Endothelial cell of umbilical vein (primary cell): ENCODE data around the gene RPS27L. TPM values are rescaled to one million over a fixed set of nuclear protein-coding genes. Genes with fewer than 3 reads are reported as not detected.

ENCODE experiments used
- BruUV-seq: library from RNA; stranded (reverse); fragments of 400-500 nt; replicated peaks from 2 replicates; lab custom pipeline; 2021; lab: Mats Ljungman, UMichigan
- CTCF ChIA-PET: fragments of 300-600, 350-600 bp; sonication (Branson Sonifier 250); formaldehyde crosslinking; loops from one replicate; lab custom pipeline; 2021; ENCODE audit warnings: antibody characterized with exemption, inconsistent platforms; lab: Charles Lee
- POLR2A ChIA-PET: fragments of 300-600, 350-600 bp; sonication (Branson Sonifier 250); formaldehyde crosslinking; loops from one replicate; lab custom pipeline; 2021; ENCODE audit warnings: antibody characterized with exemption, inconsistent platforms; lab: Charles Lee
- DNase-seq: peaks from one replicate; pipeline ENCODE4 v3.0.0-alpha.2; 2011; ENCODE audit warnings: low read depth, low spot score
- FAIRE-seq: peaks from 2 replicates; lab custom pipeline; 2011; peaks lifted over from hg19 to GRCh38; lab: Jason Lieb, UNC
- H2AFZ ChIP-seq: 2 replicates; pipeline ENCODE4 v1.6.0; 2012; ENCODE audit warnings: low read depth, low read length, control low read depth, inconsistent platforms
- H3K27ac ChIP-seq: 2 replicates; pipeline ENCODE4 v1.5.1; 2011; ENCODE audit warnings: low read depth, mild to moderate bottlenecking, control low read depth, low read length, moderate library complexity; ENCODE audit not compliant: insufficient read depth
- H3K27me3 ChIP-seq, 2 experiments: 2 replicates each; pipeline versions ENCODE4 v1.6.0 to v1.6.1; 2011; ENCODE audit warnings: low read length in 2 of 2, mixed read lengths in 1 of 2; ENCODE audit not compliant: control insufficient read depth in 2 of 2, insufficient read depth in 2 of 2
- H3K36me3 ChIP-seq, 2 experiments: 2 replicates in 1 of 2; 3 replicates in 1 of 2; pipeline ENCODE4 v1.5.1; 2011; ENCODE audit warnings: low read length in 2 of 2, mild to moderate bottlenecking in 1 of 2, moderate library complexity in 1 of 2; ENCODE audit not compliant: control insufficient read depth in 2 of 2, insufficient read depth in 2 of 2; ENCODE audit errors: extremely low read depth in 1 of 2
- H3K4me1 ChIP-seq: 3 replicates; pipeline ENCODE4 v1.5.1; 2011; ENCODE audit warnings: mild to moderate bottlenecking, low read length; ENCODE audit not compliant: control insufficient read depth, insufficient read depth; ENCODE audit errors: extremely low read depth
- H3K4me2 ChIP-seq: 2 replicates; pipeline ENCODE4 v1.6.1; 2011; ENCODE audit warnings: low read length, control low read depth, mixed read lengths; ENCODE audit not compliant: insufficient read depth
- H3K4me3 ChIP-seq, 3 experiments: fragments of 200-600 bp in 1 of 3; sonication (generic), shearing (Covaris generic) in 1 of 3; replicated peaks in 1 of 3; 2 replicates each; pipeline ENCODE4 v1.5.1; 2011 to 2016; ENCODE audit warnings: control low read depth in 3 of 3, low read length in 3 of 3, mild to moderate bottlenecking in 2 of 3, inconsistent platforms in 1 of 3, low read depth in 1 of 3, moderate library complexity in 1 of 3; ENCODE audit not compliant: insufficient read depth in 1 of 3
- H3K79me2 ChIP-seq: 2 replicates; pipeline ENCODE4 v1.6.0; 2012; ENCODE audit warnings: low read length, inconsistent platforms; ENCODE audit not compliant: control insufficient read depth, insufficient read depth
- H3K9ac ChIP-seq: replicated peaks from 2 replicates; pipeline ENCODE3; 2011; ENCODE audit warnings: low read length, control low read depth; ENCODE audit not compliant: insufficient read depth; ENCODE audit errors: extremely low read depth
- H3K9me1 ChIP-seq: replicated peaks from 3 replicates; pipeline ENCODE4 v1.6.0; 2011; ENCODE audit warnings: mild to moderate bottlenecking, low read length; ENCODE audit not compliant: control insufficient read depth, insufficient read depth; ENCODE audit errors: extremely low read depth
- H3K9me3 ChIP-seq: replicated peaks from 2 replicates; pipeline ENCODE4 v1.5.1; 2012; ENCODE audit warnings: low read length, inconsistent platforms; ENCODE audit not compliant: control insufficient read depth, insufficient read depth
- H4K20me1 ChIP-seq: replicated peaks from 2 replicates; pipeline ENCODE3; 2011; ENCODE audit warnings: mild to moderate bottlenecking, low read length; ENCODE audit not compliant: control insufficient read depth, insufficient read depth; ENCODE audit errors: extremely low read depth
- CTCF ChIP-seq, 2 donors: IDR thresholded peaks; 1 replicate in 1 of 2; 2 replicates in 1 of 2; pipeline ENCODE4 v1.5.1; 2011; ENCODE audit warnings: low read length in 2 of 2, mild to moderate bottlenecking in 2 of 2, moderate library complexity in 2 of 2, control low read depth in 1 of 2, inconsistent platforms in 1 of 2, low read depth in 1 of 2; ENCODE audit not compliant: insufficient read depth in 1 of 2; ENCODE audit errors: extremely low read depth in 1 of 2
- EZH2 ChIP-seq: IDR thresholded peaks from 2 replicates; pipeline ENCODE4 v1.6.1; 2012; ENCODE audit warnings: borderline replicate concordance, low read depth, mild to moderate bottlenecking, moderate library complexity, low read length, inconsistent platforms; ENCODE audit not compliant: severe bottlenecking
- FOS ChIP-seq: IDR thresholded peaks from 2 replicates; pipeline ENCODE4 v1.6.1; 2011; ENCODE audit warnings: mild to moderate bottlenecking, low read length, moderate library complexity, borderline replicate concordance; ENCODE audit not compliant: insufficient read depth
- GATA2 ChIP-seq: IDR thresholded peaks from 2 replicates; pipeline ENCODE4 v1.7.0; 2011; ENCODE audit warnings: low read depth, mild to moderate bottlenecking, moderate library complexity, mixed read lengths, low read length; ENCODE audit not compliant: insufficient read length, insufficient read depth
- JUN ChIP-seq: IDR thresholded peaks from 2 replicates; pipeline ENCODE4 v1.6.1; 2011; ENCODE audit warnings: borderline replicate concordance, low read depth; ENCODE audit not compliant: insufficient read length, insufficient read depth
- MAX ChIP-seq: IDR thresholded peaks from 2 replicates; pipeline ENCODE4 v1.6.1; 2011; ENCODE audit not compliant: insufficient read depth, insufficient read length
- MYC ChIP-seq: IDR thresholded peaks from one replicate; pipeline ENCODE4 v1.6.1; 2011; ENCODE audit warnings: mild to moderate bottlenecking, low read depth, low read length
- POLR2A ChIP-seq: IDR thresholded peaks from 2 replicates; pipeline ENCODE4 v1.6.1; 2012; ENCODE audit warnings: low read depth, mild to moderate bottlenecking, control low read depth, low read length
- POLR2AphosphoS5 ChIP-seq: IDR thresholded peaks from 2 replicates; pipeline ENCODE4 v1.6.1; 2012; ENCODE audit warnings: low read depth, mild to moderate bottlenecking, control low read depth, low read length, moderate library complexity; ENCODE audit not compliant: insufficient read depth
- dilution Hi-C: fragments of 300-500 bp; cut with MboI; formaldehyde crosslinking; loops from one replicate; pipeline ENCODE4 v1.15.0; 2019; ENCODE audit warnings: low sequenced_read_pairs; ENCODE audit not compliant: extremely low pct_ligation_motif_present
- intact Hi-C: fragments of 100-400 bp; cut with micrococcal nuclease; formaldehyde crosslinking; loops from one replicate; pipeline ENCODE4 v1.10.0; 2022
- polyA plus RNA-seq, 4 experiments: library from polyadenylated mRNA; depleted of rRNA in 3 of 4; stranded (reverse) in 3 of 4; unstranded in 1 of 4; fragments of >200 nt; gene quantifications; 2 replicates each; pipeline versions ENCODE4 v1.2.1 to v1.2.3, GENCODE V29; 2011 to 2012; ENCODE audit warnings: missing spikeins in 1 of 4
- total RNA-seq: library from RNA; stranded (reverse); gene quantifications from 2 replicates; pipeline ENCODE4 v1.2.3, GENCODE V29; 2021

The RPS27L gene
- total and polyA plus RNA-seq, 2 donors (not counting 3 experiments of a cell fraction or from before 2014, with no cell fraction given), result 163 to 345 TPM

GRCh38 chr15:63172376-63172775 lies 15.1 kb upstream of the RPS27L start:
- H3K4me1 ChIP-seq, result no peaks in the 10 kb centered on the region
- POLR2A ChIA-PET, result no interaction called here
- no peak for TF ChIP-seq POLR2A
- no peak for TF ChIP-seq MAX
- TF ChIP-seq CTCF (IDR thresholded peaks at IDR 0.05; ENCODE audit: extremely low read depth in 1 of 2, insufficient read depth in 1 of 2, low read depth in 1 of 2, low read length in 2 of 2), result no peak
- no peak for TF ChIP-seq EZH2
- TF ChIP-seq FOS, result no peak
- no peak for TF ChIP-seq JUN
- no peak for TF ChIP-seq GATA2
- no peak for TF ChIP-seq MYC
- TF ChIP-seq POLR2AphosphoS5, result no peak
- DNase-seq, result no peak
- BruUV-seq, result no TSS peak
- H3K4me2 ChIP-seq, result no peak overlapping the region
- no peaks in the 10 kb centered on the region for H3K9me3 ChIP-seq
- H3K27ac ChIP-seq, result no peak overlapping the region
- FAIRE-seq, result no peak
- H3K9me1 ChIP-seq, result no peaks in the 10 kb centered on the region
- H4K20me1 ChIP-seq, result no peaks in the 10 kb centered on the region
- intact Hi-C loops, result no loop called here
- no peaks in the 10 kb centered on the region for H3K36me3 ChIP-seq
- no peaks in the 10 kb centered on the region for H3K27me3 ChIP-seq
- no peak overlapping the region for H2AFZ ChIP-seq
- no peaks in the 10 kb centered on the region for H3K79me2 ChIP-seq
- H3K4me3 ChIP-seq, result no peak overlapping the region
- H3K9ac ChIP-seq, result no peak overlapping the region
- CTCF ChIA-PET, result interaction anchor here (0.6 to 1.5 kb wide), 2 partner anchors 11 to 115 kb away, joined by 3 read pairs; no protein-coding TSS in a partner anchor
- dilution Hi-C loops, result no loop called here
